ENCODE measurements around the gene RING1. TPM values are rescaled to one million over a fixed set of nuclear protein-coding genes. Genes with fewer than 3 reads are reported as not detected.
A peak's percentile ranks its signal among the peaks of the same experiment; 100 is the strongest.

RING1 gene
- total and polyA plus RNA-seq, 10 of the 15 experiments (the other 5 are each of a cell fraction or from before 2014, with no cell fraction given) = 2.0 to 27.2 (median 15.8) TPM

GRCh38 chr6:33248932-33249731 lies 40.8 kb downstream of the RING1 start (continued):
- no peak; the same call in 1 of the 2 replicates for TF ChIP-seq LARP7 (IDR thresholded peaks at IDR 0.05)
- 0 out of 2 replicates have a peak, but pooled peaks have one; percentile 45 for TF ChIP-seq CHD1 (IDR thresholded peaks at IDR 0.05; ENCODE audit: low read depth, low read length)
- TF ChIP-seq YY1 (IDR thresholded peaks at IDR 0.05; ENCODE audit: low read depth, low read length) = 0 out of 2 replicates have a peak, but pooled peaks have one; percentile 7
- TF ChIP-seq EZH2 (IDR thresholded peaks at IDR 0.05; ENCODE audit: borderline replicate concordance, control insufficient read depth, low read depth, low read length) = no peak
- TF ChIP-seq SKIL (IDR thresholded peaks at IDR 0.05; ENCODE audit: low read depth, poor library complexity, severe bottlenecking) = no peak
- peak; percentile 90 for TF ChIP-seq PBX3 (IDR thresholded peaks at IDR 0.05; ENCODE audit: insufficient replicate concordance, low read depth, low read length)
- TF ChIP-seq CREB1 (IDR thresholded peaks at IDR 0.05; ENCODE audit: low read depth) = peak; percentile 81
- TF ChIP-seq PKNOX1 (IDR thresholded peaks at IDR 0.05) = peak; percentile 97
- TF ChIP-seq MLLT1 (IDR thresholded peaks at IDR 0.05) = peak; percentile 66
- TF ChIP-seq MEF2B (IDR thresholded peaks at IDR 0.05; ENCODE audit: partially characterized antibody, poor library complexity, severe bottlenecking) = no peak
- TF ChIP-seq MYB (IDR thresholded peaks at IDR 0.05; ENCODE audit: borderline replicate concordance, low read depth, low read length) = no peak
- peak; percentile 79 for TF ChIP-seq RFX5 (IDR thresholded peaks at IDR 0.05; ENCODE audit: low read depth, low read length)
- peak; percentile 22; the same call in 1 of the 2 replicates for TF ChIP-seq HCFC1 (IDR thresholded peaks at IDR 0.05; ENCODE audit: low read length)
- peak; percentile 44 for TF ChIP-seq ZNF687 (IDR thresholded peaks at IDR 0.05)
- TF ChIP-seq CHD2 (IDR thresholded peaks at IDR 0.05; ENCODE audit: borderline replicate concordance, low read depth, low read length) = peak; percentile 74
- TF ChIP-seq POLR2AphosphoS2 (IDR thresholded peaks at IDR 0.05; ENCODE audit: low read depth, low read length) = peak; percentile 90
- TF ChIP-seq ATF3 (IDR thresholded peaks at IDR 0.05; ENCODE audit: borderline replicate concordance, extremely low read depth, low read depth, low read length) = no peak
- no peak for TF ChIP-seq FOXK2 (IDR thresholded peaks at IDR 0.05)
